Esophagus muscularis mucosa (tissue), 4 donors: ENCODE data around the gene HS6ST2.

ENCODE experiments used
- CTCF ChIP-seq, 3 experiments: fragments of 200-600 bp in 2 of 3; fragments of 450-650 bp in 1 of 3; sonication (generic) in 2 of 3; IDR thresholded peaks; one replicate each; pipeline ENCODE4 v1.5.1; 2017 to 2019; ENCODE audit warnings: antibody characterized with exemption in 3 of 3, mild to moderate bottlenecking in 2 of 3, moderate library complexity in 1 of 3
- EP300 ChIP-seq: sonication (generic); formaldehyde crosslinking; IDR thresholded peaks from one replicate; pipeline ENCODE4 v1.6.1; 2017; ENCODE audit warnings: antibody characterized with exemption
- POLR2AphosphoS5 ChIP-seq, 2 donors: sonication (generic); formaldehyde crosslinking; IDR thresholded peaks; one replicate each; pipeline ENCODE4 v1.6.1; 2017; ENCODE audit warnings: antibody characterized with exemption in 2 of 2

GRCh38 chrX:132692526-132692925, 265.9 kb downstream of the HS6ST2 start:
- no peak for TF ChIP-seq CTCF (IDR thresholded peaks at IDR 0.05)
- TF ChIP-seq EP300, result no peak
- TF ChIP-seq POLR2AphosphoS5 (IDR thresholded peaks at IDR 0.05), result no peak
